ENCODE measurements around the gene AIF1L.

- TF ChIP-seq CTCF (conservative IDR thresholded peaks at IDR 0.05; ENCODE audit: low read depth, low read length) = no peak
- no peak for TF ChIP-seq RFX5 (IDR thresholded peaks at IDR 0.05; ENCODE audit: low read depth, low read length)
- TF ChIP-seq MXI1 (IDR thresholded peaks at IDR 0.05; ENCODE audit: borderline replicate concordance, low read depth, low read length) = no peak
- TF ChIP-seq ELK1 (IDR thresholded peaks at IDR 0.05; ENCODE audit: borderline replicate concordance, low read depth, low read length) = no peak
- no peak for TF ChIP-seq CEBPB (IDR thresholded peaks at IDR 0.05; ENCODE audit: low read depth, low read length)
- no peak for TF ChIP-seq RCOR1 (IDR thresholded peaks at IDR 0.05; ENCODE audit: insufficient replicate concordance, low read length)
- no peak for TF ChIP-seq NFE2L2 (IDR thresholded peaks at IDR 0.05; ENCODE audit: low read depth, low read length)
- no peak for TF ChIP-seq BHLHE40 (IDR thresholded peaks at IDR 0.05; ENCODE audit: low read depth, low read length)
- no peak for TF ChIP-seq MAFK (IDR thresholded peaks at IDR 0.05; ENCODE audit: low read depth, low read length)
- TF ChIP-seq POLR2A (IDR thresholded peaks at IDR 0.05; ENCODE audit: low read depth, low read length) = no peak
Measured at GRCh38 chr9:131167936-131168335, 71.6 kb downstream of the AIF1L start.

Measured in IMR-90 (cell line).